Fibroblast of peridontal ligament (primary cell): ENCODE results near the gene TPPP2.

Experiments
- DNase-seq: peaks from one replicate; pipeline ENCODE4 v3.0.0-alpha.2; 2010; ENCODE audit errors: extremely low read depth

TPPP2 gene

DNA sequence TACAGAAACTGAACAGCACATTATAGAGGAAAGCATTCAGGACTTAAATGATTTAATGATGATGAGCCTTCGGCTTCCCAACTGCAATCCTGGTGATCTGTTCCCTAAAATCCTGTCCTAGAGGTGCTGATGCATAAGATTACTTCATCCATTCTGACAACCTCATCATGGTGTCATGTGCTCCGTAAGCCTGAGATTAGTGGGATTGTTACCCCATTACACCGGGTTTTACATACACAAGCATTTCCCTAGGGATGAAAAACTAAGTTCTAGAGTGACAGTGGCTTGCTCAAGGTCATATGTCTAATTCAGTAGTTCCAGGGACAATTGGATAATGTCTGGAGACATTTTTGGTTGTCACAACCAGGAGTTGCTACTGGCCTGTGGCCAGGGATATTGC is 7.1 kb downstream of the TPPP2 start:
- DNase-seq = no peak

DNA sequence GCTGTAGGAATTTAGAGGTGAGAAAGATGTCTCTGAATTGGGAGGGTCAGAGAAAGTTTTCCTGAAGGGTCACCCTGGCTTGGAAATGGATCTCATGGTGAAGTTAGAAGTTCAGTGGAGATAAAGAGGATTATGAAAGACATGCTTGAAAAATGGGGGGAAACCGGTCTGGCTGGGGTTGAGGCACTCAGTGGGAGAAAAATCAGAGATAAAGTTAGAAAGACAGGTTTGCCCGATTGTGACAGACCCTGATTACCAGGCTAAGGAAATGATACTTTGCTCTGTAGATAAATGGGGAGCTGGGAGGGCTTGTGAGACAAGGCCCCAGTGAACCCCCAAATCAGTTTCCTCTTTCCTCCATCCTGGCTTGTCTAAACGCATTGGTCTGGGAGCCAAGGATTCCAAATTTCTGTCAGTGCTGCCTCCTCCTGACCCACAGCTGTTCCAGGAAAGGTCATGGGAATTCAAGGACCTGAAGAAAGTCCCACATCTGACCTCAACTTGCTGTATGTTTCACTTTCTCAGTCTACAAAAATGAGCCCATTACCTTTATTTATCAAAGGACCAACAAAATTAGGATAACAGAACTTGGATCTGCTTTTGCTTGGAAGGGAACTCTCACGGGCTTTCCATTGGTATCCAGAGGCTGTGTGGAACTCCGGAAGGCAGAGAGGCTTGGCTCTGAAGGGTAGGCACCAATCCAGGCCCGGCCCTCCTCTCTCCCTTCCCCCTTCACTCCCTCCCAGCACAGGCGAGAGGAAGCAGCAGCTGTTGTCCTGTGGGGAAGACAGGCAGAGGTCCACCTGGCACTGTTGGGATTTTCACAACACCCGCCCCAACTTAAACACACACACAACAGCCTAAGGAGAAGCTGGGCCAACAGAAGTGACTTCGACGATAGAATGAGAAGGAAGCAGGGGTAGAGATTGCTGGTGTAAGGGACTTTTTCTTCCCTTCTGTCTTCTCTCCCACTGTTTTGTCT is 8.7 kb downstream of the TPPP2 start:
- peak; percentile 49 for DNase-seq

DNA sequence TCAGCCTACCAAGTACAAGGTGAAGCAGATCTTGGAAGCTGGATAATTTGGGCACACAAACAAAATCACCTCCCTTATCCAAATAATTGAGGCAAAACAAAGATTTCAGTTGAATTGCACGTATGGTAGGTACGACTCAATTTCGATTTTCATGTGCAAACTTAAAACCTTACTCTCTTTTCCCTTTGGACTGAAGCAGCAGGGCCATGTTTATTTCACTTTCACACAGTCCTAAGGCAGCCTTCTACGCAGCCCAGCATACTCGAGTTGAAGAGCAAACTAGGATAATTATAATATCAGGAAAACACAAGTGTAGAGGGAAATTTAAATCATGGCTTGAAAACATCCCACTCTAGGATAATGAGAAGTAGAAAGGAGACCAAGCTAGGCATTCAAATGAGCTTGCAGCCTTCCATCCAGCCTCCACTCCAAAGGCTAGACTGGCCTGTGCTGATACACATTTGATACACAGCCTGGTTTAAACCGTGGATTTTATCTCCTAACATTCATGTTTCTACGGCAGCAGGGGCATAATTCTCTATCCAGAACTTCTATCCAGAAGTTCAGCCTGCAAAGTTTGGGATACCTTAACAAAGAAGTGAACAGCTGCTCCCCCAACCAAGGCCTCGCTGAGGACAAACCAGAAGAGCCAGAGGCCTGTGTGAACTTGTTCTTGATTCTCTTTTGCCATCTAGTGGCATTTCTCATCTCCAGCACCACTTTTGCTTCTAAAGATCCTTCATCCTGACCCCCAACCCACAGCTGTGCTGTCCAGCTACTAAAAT is 9.8 kb downstream of the TPPP2 start:
- DNase-seq = peak; percentile 81

DNA sequence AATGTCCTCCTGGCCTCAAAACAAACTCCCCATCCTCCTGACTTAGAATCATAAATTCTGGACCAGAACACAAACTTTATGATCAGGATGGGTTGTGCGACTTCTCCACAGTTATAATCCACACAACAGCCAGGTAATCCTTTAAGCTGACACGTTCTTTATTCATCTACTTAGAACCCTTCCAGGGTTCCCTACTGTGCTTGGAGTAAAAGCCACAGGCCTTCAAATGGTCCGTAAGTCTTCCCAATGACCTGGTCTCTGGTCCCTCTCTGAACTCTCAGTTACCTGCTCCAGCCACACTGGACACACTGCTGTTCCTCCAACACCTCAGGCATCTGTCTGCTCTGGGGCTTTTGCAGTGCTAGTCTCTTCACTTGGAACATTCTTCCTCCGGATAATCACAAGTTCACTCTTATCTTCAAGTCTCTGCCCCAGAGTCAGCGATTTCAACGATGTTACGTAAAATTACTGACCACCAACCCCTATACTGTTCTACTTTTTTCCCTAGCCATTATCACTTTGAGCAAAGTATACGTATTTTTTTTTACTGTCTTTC is 10.4 kb downstream of the TPPP2 start:
- no peak for DNase-seq

DNA sequence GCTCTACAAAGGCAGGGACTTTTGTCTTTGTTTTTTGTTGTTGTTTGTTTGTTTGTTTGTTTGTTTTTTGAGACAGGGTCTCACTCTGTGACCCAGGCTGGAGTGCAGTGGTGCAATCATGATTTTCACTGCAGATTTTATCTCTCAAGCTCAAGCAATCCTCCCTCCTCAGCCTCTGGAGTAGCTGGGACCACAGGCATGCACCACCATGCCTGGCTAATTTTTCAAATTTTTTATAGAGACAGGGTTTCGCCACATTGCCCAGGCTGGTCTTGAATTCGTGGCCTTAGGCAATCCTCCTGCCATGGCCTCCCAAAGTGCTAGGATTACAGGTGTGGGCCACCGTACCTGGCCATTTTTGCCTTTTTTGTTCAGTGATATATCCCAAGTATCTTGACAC is 10.9 kb downstream of the TPPP2 start:
- peak; percentile 15 for DNase-seq

DNA sequence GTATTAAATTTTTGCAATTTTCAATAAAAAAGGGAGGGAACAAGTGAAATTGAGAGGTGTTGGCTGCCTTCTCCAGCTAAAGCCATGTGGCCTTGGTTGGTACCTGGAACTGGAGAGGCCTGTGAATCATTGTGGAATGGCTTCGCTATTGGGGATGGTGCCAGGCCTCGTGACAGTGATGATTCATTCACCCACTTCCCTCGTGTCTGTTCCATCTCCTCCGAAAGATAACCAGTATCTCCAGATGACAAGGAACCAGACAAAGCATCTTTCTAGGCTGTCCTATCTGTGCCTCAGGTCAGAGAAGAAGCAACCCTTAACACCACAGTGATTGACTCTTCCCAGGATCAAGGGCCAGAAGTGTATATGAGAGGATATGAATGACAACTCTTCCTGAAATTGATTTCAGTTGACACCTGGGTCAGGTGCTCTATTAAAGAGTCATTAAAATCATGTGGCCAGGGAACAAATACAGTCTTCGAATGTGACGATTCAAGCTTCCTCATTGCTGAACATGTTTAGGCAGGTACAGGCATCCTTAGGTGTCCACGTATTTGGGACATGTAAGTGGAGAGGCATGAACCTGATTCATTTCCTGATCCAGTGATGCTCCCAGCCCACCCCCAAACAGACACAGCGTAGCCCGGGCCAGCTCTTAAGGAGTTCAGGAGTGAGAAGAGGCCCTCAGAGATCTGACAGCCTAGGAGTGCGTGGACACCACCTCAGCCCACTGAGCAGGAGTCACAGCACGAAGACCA is 11.8 kb downstream of the TPPP2 start, which contains the start of gene RNASE7:
Gene RNASE7 (plus strand): TSS at position 687 of the 758 bp plus-strand sequence. CDS start 631 bp downstream, outside the sequence.
- DNase-seq = peak; percentile 41

DNA sequence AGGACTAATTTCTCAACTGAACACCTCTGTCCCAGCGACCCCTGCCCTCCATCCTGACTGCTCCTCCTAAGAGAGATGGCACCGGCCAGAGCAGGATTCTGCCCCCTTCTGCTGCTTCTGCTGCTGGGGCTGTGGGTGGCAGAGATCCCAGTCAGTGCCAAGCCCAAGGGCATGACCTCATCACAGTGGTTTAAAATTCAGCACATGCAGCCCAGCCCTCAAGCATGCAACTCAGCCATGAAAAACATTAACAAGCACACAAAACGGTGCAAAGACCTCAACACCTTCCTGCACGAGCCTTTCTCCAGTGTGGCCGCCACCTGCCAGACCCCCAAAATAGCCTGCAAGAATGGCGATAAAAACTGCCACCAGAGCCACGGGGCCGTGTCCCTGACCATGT is 12.9 kb downstream of the TPPP2 start:
- no peak for DNase-seq

DNA sequence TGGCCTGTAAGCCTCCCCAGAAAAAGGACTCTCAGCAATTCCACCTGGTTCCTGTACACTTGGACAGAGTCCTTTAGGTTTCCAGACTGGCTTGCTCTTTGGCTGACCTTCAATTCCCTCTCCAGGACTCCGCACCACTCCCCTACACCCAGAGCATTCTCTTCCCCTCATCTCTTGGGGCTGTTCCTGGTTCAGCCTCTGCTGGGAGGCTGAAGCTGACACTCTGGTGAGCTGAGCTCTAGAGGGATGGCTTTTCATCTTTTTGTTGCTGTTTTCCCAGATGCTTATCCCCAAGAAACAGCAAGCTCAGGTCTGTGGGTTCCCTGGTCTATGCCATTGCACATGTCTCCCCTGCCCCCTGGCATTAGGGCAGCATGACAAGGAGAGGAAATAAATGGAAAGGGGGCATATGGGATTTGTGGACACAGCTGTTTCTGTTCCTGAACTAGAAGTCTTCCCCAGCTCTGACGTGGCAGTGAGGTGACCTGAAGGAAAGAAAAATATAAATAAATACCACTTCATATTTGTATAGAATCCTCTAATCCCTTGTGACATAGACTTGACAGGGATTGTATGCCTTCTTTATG is 13.5 kb downstream of the TPPP2 start:
- no peak for DNase-seq

DNA sequence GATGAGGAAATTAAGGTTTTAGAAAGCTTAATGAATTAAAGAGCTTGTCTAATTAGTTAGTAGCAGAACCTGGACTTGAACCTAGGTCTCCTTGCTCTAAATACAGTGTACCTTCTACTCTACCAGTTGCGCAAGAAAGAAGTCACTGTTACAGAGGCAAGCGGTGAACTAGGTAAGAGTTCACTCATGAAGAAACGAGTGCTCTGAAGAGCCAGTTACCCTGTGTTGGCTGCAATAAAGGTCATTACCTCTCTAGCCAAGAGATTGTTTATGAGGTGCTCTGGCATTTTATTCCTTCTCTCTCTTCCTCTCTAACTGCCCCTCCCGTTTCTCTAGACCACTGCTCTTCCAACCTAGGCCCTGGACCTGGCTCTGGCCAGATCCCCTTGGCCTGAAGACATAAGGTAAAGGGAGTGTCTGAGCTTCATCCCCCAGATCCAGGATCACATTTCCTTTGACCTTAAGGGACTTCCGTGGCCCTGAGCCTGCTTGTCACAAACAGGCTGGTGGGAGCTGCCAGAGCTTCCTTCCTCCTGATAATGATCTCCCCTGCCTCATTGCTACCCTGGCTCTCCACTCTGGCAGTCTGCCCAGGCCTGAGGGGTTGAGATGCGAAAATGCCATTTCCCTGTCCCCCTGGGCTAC is 14.1 kb downstream of the TPPP2 start:
- no peak for DNase-seq

DNA sequence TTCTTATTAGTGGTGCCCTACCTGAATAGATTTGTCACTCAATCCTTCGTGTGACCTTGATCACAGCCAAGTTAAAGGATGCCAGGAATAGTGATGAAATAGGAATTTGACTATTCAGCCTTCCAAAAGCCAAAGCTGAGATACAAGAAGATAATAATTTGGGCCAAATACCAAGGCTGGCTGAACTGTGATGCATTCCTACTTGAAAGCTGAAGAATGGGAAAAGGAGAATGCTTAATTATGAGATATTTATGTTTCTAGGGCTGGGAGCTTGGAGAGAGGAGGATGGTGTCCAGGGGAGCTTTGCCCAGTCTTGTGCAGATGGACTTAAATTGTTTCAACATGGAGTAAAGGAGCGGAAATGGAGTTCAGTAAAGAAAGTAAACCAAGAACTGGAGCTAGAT is 17.4 kb downstream of the TPPP2 start:
- peak; percentile 69 for DNase-seq

DNA sequence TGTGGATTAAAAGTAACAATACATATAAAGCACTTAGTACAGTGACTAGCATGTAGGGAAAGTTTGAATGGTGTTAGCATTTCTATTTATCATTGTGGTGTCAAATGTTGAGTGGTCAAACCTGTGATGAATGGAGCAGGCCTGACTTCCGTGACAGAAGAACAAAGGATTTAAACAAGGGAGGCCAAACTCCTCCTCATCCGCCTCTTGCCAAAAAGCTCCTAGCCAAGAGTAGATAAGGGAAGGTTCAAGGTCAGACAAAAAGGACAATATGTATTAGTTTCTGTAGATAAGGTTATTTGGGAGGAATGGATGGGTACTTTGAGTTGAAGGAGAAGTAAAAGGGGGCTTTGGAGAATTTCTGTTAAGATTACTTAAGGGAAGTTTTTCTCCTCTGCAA is 18.6 kb downstream of the TPPP2 start:
- DNase-seq = no peak

DNA sequence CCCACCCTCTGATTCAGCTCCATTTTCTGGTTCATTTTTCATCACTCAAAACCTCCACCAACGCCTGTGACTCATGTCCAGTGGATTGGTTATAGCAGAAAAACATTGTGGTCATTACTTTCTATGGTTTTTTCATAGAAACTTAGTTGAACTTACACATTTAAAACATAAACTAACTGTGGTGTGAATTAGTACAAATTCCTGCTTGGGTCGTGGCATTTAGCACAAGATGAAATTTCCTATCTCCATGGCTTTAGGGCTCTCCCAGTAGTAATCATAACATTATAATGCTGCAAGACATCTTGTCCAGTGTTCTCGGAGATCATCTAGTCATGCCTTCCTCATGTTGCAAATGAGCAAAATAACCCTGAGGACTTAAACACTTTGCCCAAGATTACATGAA is 19.3 kb downstream of the TPPP2 start:
- DNase-seq = peak; percentile 69

DNA sequence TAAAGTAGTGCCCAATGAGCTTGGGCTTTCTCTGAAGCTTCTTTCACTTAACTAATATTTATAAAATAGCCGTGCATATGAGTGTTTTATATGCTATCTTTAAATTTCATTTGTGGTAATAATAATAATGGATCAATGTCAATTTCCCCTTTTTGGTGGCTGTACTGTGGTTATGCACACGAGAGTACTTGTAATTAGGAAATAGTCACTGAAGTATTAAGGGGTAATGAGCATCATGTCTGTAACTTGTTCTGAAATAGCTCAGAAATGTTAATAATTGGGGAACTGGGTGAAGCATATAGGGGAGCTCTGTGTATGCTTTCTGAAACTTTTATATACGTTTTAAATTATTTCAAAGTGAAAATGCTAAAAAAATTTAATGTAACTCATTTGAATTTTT is 20.6 kb downstream of the TPPP2 start:
- no peak for DNase-seq

DNA sequence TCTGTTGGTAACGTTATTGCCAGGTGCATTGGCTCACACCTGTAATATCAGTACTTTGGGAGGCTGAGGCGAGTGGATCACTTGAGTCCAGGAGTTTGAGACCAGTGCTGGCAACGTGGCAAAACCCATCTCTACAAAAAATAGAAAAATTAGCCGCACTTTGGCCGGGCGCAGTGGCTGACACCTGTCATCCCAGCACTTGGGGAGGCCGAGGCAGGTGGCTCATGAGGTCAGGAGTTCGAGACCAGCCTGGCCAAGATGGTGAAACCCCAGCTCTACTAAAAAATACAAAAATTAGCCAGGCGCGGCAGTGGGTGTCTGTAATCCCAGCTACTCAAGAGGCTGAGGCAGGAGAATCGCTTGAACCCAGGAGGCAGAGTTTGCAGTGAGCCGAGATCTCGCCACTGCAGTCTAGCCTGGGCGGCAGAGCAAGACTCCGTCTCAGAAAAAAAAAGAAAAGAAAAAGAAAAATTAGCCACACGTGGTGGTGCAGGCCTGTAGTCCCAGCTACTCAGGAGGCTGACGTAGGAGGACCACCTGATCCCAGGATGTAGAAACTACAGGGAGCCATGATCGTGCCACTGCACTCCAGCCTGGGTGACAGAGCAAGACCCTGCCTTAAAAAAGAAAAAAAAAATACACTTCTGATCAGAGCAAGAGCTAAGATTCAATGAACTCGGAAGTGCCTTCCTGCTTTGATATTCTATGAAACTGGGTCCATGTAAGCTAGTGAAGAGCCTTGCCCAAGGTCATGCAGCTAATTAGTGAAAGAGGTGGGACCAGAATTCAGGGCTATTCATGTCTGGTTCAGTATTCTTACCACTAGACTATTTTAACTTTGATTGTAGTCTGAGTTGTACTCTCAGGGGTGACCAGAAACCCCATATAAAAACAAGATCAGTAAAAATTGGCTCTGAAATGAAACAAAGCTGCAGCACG is 23.4 kb downstream of the TPPP2 start:
- no peak for DNase-seq

DNA sequence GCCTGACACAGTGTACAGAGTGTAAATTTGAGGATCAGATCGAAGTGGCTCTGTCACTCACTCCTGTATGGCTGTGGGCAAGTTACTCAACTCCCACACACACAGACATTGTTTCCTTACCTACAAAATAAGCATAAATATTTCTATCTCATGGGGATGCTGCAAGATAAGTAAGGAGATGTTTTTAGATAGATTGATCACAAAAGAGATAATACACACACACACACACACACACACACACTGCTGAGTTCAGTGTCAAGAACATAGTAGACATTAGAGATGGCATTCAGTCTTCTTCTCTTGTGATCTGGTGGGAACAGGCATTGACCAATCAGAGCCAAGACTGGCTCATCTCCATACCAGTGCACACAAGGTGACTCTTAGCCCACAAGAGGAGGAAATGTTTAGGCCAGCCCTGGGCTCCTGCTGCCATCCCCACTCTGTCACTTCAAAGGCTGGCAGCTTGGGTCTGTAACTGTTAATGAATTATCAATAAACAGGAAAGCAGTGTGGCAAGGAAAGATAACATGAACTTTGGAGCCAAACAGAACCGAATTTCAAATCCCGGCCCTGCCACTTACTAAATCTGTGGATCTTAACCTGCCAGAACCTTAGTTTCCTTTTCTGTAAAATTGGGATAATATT is 24.2 kb downstream of the TPPP2 start:
- no peak for DNase-seq

DNA sequence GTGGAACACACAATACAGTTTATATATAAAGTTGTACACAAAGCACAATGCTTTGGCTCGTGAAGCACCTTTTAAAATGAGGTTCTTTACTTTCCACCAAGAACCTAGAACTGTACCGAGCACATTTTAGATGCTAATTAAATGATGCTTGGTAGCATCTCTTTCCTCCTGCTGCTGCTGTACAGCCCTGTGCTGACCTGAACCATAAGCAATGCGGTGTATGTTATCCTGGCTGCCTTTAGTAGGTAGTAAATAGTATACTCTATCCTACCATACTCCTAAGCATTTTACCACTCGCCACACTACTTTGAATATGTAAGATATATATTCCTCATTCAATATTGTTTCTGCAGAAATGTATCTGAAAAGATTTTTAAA is 24.7 kb downstream of the TPPP2 start:
- DNase-seq = no peak

DNA sequence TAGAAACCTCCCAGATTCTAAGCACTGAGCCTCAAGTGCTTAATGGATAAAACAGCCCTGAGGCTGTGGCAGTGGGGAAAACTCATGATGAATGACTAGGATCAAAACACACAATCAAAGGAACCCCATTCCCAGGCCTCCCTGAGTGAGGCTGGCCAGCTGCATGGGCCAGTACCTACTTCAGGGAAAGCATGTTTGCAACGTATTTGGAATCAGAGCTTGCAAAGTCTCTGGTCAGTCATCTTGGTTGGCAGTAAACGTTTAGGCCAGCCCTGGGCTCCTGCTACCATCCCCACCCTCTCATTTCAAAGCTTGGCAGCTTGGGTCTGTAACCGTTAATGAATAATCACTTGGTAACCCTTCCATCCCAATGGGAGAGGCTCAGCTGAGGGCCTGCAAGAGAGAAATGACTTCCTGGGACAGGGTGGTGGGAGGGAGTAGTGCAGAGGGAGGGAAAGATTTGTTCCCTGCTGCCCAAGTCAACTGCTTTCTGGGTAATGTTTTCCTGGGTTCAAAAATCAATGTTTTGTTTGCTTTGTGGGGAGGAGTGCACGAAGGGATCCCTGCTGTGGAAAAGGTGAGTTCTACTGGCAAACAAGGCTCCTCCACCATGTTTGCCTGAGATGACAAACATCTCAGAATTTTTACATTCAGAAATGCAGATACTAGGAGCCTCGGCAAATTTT is 25.6 kb downstream of the TPPP2 start:
- DNase-seq = no peak

DNA sequence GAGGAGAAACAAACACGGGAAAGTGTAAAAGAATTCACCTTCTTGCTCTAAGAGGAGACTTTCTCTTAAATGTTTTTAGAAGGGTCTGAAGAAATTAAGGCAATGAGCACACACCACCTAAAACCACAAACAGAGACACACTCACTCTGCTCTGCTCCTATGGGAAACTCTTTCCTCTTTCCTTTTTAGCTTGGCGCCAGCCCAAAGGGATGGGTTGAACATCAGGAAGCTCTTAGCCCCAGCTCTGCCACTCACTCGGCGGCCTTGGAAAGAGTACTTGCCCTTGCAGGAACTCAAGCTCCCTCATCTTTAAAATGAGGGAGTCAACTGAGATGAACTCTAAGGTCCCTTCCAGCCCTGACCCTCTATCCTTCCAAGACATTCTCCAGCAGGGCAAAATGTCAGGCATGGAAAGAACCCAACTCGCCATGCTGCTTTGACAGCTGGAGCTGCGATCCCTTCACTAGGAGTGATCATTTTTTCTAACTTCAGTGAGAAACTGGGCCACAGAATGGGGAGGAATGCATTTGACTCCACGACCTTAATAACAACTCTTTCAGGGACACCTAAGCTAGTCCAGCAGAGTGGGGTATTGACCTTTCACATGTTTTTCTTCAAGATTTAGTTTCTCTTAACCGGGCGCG is 26.6 kb downstream of the TPPP2 start:
- peak; percentile 77 for DNase-seq
